Endothelial cell of hepatic sinusoid (primary cell): Measurements from ENCODE around the gene MAPK11.

Source experiments
- in situ Hi-C: cut with HindIII; loops from 2 replicates; pipeline ENCODE4 v1.10.0; 2017; ENCODE audit warnings: low sequenced_read_pairs

The MAPK11 gene

GRCh38 chr22:50216055-50216683, 54.0 kb downstream of the MAPK11 start:
- in situ Hi-C loops, result loop anchor here (10.0 kb wide), 1 partner anchor 139 kb away; no protein-coding TSS in a partner anchor

DNA sequence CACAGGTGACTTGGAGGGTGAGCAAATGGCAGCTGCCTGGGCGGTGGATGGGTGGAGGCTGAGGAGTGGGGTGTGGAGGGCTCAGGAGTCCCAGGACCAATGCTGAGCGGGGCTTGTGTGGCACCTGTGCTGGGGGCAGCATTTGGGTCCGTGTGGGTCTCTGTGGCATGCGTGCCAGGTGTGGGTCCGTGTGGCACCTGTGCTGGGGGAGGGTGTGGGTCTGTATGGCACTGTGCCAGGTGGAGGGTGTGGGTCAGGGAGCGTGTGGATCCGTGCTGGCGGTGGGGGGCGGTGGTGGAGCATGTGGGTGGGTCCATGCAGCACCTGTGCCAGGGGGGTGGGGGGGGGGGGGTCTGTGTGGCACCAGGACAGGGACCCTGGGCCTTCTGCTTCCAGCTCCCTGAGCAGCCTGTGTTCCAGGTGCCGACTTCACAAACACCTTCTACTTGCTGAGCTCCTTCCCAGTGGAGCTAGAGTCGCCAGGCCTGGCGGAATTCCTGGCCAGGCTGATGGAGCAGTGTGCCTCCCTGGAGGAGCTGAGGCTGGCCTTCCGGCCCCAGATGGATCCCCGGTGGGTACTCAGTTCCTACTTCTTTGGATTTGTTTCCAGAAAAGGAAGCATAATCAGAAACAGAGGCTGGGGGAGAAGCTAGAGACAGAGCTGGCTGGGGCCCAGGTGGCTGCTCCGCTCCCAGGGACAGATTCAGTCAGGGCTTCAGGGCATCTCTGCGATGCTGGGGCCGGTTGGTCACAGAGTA, 54.7 kb downstream of the MAPK11 start:
- in situ Hi-C loops, result loop anchor here (10.0 kb wide), 1 partner anchor 139 kb away; no protein-coding TSS in a partner anchor
